ENCODE results near the gene ANKRD55. TPM values are rescaled to one million over a fixed set of nuclear protein-coding genes. Genes with fewer than 3 reads are reported as not detected.
A peak's percentile ranks its signal among the peaks of the same experiment; 100 is the strongest.
"Not testable (repeated sequence)": the region's sequence is repeated elsewhere in the genome, so short reads cannot be mapped to it uniquely, and the experiment has no call there.

The ANKRD55 gene
- total RNA-seq, 1 donor from 2014 or later, result 2.0 TPM

DNA sequence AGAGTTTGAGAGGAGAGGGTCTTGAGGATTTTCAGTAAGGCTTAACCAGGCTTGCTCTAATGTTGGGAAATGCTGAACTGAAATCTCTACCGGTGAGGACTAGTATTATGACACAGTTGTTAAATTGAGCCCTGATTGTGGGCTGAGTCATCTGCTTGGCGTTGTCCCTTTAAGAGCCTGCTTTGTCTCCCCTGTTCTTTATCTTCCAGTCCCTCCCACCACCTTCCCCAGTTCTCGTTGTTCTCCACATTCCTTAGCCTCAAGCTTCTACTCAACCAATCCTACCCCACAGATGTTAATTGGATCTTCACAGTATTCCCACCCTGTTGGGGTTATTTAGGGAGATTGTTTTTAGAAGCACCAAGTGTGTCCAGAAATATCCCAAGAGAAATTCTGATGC lies 57.6 kb downstream of the ANKRD55 start:
- DNase-seq (ENCODE audit: low spot score in 2 of 2) (no peak), FAIRE-seq (no peak)

DNA sequence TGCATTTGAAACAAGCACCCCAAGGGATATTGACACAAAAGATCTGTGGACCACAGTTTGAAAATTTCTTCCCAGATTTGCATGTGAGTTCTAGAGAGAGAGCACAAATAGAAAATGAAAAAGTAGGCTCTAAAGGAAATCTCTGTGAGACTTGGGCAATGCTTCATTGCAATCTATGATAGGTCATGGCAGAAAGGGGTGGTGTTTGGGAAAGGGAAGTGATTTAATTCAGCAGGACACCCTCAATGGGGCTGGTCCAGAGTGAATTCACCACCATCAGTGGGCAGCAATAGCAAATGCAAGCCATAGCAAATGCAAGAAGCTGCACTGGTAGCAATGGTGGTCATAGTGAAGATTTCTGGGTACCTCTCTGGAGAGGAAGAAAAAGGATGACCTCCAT lies 58.1 kb downstream of the ANKRD55 start:
- no peak for FAIRE-seq
- no peak for DNase-seq (ENCODE audit: low spot score in 2 of 2)

DNA sequence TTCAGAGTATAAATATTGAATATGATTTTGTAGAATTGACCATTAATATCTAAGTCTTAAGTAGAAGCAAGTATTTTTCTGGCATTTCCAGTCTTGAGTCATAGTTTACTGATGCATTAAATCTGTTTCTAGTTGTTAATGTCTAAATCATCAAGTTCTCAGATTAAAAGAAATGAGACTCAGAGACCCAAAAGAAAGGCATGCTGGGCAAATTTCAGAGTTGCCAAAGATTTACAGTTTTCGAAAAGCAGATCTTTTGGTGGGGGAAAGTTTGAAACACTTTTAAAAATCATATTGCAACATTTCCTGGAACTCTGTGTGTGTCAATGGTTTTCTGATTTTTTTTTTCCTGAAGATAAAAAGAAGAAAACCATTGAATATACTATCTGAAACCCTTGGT lies 60.9 kb downstream of the ANKRD55 start:
- FAIRE-seq (no peak), DNase-seq (ENCODE audit: low spot score in 2 of 2) (no peak)

DNA sequence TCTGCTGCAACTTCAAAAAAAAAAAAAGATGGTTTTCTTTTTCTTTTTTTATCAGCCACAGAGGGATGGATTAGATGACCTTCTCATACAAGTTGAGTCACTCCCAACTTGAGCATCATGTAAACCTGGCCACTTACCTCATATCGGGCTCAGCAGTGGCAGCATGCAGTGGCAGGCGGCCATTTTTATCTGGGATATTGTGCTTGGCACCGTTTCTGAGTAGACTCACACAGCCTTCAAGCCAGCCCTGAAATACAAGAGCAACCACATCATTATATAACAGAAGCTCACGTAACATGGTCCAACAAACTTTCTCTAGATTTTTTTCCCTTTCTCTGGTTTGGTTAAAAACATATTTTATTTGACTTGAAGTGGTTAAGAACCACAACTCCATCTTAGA lies 62.6 kb downstream of the ANKRD55 start:
- DNase-seq (ENCODE audit: low spot score in 2 of 2), result no peak
- FAIRE-seq, result no peak

DNA sequence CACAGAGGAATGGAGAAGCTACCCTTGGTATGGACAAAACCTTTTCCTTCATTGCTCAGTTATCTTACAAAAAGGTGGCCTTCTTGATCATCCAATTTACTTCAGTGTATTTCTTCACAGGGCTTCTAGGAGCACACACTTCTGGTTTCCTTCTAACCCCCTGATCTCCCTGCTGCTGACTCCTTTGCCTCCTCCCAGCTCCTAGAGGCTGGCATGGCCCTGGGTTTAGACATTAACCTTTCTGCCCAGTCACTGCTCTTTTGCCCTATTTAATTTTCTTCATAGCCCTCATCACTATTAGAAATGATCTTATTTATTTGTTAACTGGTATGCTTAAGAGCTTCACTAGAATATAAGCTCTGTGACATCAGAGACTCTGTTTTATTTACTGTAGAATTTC lies 63.2 kb downstream of the ANKRD55 start:
- DNase-seq (ENCODE audit: low spot score in 2 of 2) (no peak), FAIRE-seq (no peak)

DNA sequence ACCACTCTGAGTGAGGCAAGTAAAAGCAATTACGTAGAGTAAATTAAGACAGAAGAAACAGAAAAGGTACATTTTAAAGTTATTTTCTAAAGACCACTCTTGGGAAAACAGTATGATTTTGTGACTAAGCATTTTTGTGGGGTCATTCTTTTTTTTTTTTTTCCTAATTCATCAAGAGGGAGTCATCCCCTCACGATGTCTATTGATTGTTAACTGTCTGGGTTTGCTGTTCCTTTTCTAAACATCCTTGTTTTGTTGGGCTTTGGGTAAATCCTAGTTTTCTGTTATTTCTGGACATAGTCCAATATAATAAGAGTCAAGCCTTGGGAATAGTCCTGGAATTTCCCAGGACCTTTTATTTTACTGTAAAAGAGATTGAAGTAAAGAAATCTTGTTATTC lies 63.8 kb downstream of the ANKRD55 start:
- DNase-seq (ENCODE audit: low spot score in 2 of 2), result no peak
- no peak for FAIRE-seq

DNA sequence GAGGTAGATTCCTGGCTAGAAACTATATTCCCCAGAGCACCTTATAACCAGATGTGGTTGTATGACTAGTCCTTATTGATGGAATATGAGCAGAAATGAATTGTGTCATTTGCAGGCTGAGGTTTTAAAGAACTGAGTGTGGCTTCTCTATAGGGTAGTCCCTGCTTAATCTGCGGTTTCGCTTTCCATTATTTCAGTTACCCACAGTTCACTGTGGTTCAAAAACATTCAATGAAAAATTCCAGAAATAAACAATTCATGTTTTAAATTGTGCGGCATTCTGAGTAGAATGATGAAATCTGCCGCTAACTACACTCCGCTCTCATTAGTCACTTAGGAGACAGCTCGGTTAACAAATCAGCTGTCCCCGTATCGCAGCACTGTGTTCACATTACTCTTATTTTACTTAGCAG lies 65.1 kb downstream of the ANKRD55 start:
- DNase-seq (ENCODE audit: low spot score in 2 of 2) (no peak), FAIRE-seq (no peak)

DNA sequence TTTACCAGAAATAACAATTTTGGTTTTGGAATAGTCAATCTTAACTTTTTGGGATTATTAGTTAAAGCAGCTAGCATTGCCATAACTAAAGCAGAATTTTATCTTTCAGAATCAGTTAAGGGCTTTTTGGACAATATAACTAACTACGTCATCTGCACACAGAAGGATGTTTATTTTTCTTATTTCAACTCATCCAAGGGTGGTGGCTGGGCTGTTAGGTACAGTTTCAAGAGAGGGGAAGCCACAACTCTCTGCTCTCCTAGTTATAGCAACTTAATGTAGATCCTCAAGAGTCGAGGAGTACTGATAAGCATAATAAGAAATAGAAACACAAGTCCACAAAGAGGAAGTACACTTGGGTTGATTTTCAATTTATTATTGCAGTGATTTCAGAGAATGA lies 65.6 kb downstream of the ANKRD55 start:
- FAIRE-seq, result no peak
- no peak for DNase-seq (ENCODE audit: low spot score in 2 of 2)

DNA sequence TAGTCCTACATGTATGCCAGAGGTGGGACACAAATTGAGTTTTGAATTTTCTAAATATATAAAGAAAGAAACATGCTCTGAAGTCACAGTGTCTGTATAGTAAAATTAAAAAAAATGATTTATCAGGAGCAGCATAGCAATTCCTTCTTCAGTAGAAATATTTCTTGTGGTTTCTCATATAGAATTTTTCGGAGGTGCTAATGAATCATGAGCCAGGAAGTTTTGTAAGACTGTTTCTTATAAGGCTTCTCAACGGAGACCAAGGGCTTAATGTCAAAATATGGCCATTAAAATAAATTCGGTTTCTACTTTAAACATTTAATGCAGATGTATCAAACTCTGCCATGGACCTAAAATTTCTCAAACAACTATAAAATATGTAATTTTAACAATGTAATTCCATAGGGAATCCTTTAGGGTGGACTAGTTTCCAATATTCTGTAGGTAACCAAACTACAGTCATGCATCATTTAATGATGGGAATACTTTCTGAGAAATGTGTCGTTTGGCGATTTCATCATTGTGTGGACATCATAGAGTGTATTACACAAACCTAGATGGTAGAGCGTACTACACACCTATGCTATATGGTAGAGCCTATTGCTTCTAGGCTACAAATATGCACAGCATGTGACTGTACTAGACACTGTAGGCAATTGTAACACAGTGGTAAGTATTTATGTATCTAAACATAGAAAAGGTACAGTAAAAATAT lies 66.3 kb downstream of the ANKRD55 start:
- DNase-seq (ENCODE audit: low spot score in 2 of 2), result no peak
- no peak for FAIRE-seq

DNA sequence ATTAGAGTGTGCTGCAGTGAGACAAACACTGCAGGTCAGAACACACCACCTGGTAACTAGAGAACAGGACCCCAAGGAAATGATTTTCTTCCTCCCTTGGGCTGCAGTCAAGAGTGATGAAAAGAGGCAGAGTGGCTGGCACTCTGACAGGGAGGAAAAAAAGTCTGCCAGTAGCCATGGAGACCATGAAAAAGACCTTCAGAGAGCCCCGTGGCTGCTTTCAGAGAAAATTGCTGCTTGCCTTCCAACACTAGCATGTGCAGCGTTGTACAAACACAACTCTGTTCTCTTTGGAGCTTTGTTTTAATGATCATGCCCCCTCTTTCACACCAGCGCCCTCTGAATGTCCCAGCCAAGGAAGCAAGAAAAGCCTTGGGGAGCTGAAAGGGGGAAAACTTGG lies 68.8 kb downstream of the ANKRD55 start:
- FAIRE-seq, result no peak
- DNase-seq (ENCODE audit: low spot score in 2 of 2), result peak; percentile 24 to 27

DNA sequence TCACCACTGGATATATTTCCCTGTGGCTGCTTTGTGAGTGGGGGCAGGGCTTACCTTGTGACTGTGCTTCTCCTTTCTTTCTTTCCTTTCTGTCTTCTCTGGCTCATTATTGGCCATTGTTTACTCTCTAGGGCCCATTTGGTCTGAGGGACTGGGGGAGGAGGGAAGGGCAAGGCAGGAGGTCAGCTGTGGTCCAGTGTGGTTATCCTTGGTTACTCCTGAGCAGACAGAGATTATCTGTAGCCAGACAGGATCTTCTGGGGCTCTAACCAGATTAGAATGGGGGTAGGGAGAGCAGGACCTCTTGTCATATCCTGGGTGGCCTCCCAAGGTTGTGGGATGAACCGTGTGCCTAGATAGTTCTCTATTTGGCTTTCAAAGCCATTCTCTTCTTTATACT lies 71.2 kb downstream of the ANKRD55 start:
- DNase-seq (ENCODE audit: low spot score in 2 of 2) (no peak), FAIRE-seq (no peak)

DNA sequence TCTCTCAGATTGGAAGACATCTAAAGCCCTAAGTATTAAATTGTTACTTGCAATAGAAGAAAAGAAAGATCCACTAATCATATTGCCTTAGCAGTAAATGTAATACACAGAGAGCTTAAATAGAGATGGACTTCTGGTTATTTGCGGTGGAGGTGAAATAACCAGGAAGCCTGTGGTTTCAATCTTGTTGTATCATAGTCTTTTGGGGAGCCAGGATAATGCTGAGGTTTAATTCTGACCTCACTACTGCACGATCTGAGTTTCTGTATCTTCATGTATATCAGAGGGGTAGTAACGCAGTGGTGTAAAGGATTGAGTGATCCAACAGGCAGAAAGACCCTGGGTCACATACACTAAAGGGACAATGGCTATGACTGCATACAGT lies 71.7 kb downstream of the ANKRD55 start:
- FAIRE-seq (no peak), DNase-seq (ENCODE audit: low spot score in 2 of 2) (no peak)

DNA sequence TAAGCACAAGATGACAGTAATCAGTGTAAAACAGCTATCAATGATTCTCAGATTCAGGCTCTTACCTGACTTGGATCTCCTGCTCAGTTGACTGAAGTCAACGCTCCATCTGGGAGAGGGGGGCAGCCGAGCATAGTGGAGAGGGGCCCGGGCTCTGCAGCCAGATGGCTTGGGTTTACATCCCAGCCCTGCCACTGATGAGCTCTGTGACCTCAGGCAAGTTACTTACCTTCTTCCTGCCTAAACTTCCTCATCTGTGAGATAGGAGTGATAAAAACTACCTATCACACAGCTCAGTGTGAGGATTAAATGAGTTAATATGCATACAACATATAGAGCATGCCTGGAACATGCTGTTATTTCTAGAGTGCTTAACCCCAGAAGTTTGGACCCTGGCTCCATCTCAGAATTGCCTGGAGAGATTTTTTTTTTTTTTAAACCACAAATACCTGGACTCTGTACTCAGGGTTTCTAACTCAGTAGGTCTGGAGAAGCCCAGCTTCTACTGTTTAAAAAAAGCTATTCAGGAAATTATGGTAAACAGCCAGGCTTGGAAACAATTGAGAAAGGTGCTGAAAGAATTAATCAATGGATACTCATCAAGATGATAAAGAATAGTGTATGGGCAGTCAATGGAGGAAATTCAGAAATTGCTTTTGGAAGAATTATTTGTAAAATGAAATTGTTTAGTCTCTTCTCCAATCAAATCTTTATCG lies 72.2 kb downstream of the ANKRD55 start:
- FAIRE-seq (no peak), DNase-seq (ENCODE audit: low spot score in 2 of 2) (no peak)

DNA sequence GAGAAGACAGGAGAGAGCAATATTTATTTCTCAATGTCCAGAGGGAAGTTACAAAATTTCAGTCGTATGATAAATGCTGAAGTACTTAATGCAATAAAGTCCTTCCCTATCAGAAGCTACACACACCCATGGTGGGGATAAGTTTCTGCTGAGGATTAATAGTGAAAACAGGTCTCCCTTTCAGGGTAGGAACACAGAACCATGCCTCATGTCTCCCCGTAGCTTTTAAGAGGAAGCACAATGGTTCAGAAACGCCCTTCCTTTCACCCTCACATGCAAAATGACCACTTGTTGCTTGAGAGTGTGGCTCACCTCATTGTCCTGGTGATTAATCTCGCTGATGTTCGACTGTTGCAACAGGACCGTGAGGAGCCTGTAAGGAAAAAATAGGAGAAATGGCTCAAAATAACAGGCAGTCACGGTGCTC lies 73.6 kb downstream of the ANKRD55 start:
- no peak for FAIRE-seq

DNA sequence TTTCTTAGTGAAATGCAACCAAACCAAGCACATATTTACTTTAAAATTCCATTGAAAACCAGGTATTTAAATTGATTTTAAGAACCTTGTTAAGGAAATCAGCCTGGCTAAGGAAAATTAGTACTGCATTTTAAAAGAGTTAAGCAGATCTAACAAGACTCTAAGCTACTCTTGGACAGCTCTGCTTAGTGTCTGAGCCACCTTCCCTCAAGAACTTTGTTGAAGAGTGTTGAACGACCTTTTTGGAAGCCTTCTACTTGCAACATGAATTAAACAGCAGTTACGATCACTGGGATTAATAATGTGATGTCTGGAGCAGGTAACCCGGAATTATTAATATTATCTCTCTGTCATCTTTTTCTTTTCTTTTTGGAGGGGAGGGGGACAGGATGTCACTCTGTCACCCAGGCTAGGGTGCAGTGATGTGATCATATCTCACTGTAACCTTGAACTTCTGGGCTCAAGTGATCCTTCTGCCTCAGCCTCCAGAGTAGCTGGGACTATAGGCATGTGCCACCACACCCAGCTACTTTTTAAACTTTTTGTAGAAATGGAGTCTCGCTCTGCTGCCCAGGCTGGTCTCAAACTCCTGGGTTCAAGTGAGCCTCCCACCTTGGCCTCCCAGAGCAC lies 74.7 kb downstream of the ANKRD55 start:
- no peak for DNase-seq (ENCODE audit: low spot score in 2 of 2)
- FAIRE-seq, result no peak

More for the DNA sequence above, 73.6 kb downstream of the ANKRD55 start:
- DNase-seq (ENCODE audit: low spot score in 2 of 2), result no peak

DNA sequence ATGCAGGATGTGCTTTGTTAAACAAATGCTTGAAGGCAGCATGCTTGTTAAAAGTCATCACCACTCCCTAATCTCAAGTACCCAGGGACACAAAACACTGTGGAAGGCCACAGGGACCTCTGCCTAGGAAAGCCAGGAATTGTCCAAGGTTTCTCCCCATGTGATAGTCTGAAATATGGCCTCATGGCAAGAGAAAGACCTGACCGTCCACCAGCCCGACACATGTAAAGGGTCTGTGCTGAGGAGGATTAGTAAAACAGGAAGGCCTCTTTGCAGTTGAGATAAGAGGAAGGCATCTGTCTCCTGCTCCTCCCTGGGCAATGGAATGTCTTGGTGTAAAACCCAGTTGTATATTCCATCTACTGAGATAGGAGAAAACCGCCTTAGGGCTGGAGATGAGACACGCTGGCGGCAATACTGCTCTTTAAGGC lies 75.9 kb downstream of the ANKRD55 start:
- not testable (repeated sequence) for DNase-seq (ENCODE audit: low spot score in 2 of 2)

DNA sequence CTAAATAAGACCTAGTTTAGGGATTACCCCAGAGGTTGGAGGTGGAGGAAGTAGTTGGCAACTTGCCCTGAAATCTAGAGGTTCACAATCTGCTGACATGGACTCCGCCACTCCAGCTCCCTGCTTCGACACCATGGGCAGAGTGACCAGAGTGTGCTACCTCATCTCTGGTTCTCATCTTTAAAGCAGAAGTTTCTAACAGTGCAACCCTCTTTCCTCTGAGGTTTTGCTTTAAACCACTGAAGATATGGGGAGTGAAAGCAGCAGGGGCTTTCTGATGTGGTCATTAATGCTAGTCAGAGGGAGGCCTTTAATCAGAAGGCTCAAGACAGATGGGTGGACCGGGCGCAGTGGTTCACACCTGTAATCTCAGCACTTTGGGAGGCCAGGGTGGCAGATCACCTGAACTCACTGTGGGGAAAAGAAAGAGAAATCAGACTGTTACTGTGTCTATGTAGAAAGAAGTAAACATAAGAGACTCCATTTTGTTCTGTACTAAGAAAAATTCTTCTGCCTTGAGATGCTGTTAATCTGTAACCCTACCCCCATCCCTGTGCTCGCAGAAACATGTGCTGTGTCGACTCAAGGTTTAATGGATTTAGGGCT lies 76.4 kb downstream of the ANKRD55 start:
- DNase-seq (ENCODE audit: low spot score in 2 of 2); FAIRE-seq: not testable (repeated sequence)

More for the DNA sequence above, 75.9 kb downstream of the ANKRD55 start:
- FAIRE-seq, result not testable (repeated sequence)

DNA sequence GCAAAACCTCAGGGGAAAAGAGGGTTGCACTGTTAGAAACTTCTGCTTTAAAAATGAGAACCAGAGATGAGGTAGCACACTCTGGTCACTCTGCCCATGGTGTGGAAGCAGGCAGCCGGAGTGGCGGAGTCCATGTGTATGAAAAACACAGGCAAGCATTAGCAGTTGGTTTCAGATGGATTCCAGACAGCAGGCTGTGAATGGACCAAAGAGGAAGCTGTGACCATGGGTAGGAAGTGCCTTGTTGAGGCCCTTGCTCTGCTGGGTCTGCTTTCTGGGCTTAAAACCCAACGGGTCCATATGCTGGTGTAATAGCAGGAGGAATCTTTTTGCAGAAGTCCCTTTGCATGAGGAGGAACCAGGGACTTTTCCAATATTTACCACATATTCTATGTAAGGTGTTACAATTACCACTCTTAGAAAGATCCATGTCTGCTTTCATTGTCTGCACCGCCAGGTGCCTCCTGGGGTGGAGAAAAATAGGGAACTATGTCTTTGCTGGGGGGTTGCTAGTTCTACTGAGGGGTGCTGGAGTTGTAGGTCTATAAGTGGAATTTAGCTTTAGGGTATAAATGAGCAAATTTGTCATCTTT lies 77.0 kb downstream of the ANKRD55 start:
- FAIRE-seq, result no peak

DNA sequence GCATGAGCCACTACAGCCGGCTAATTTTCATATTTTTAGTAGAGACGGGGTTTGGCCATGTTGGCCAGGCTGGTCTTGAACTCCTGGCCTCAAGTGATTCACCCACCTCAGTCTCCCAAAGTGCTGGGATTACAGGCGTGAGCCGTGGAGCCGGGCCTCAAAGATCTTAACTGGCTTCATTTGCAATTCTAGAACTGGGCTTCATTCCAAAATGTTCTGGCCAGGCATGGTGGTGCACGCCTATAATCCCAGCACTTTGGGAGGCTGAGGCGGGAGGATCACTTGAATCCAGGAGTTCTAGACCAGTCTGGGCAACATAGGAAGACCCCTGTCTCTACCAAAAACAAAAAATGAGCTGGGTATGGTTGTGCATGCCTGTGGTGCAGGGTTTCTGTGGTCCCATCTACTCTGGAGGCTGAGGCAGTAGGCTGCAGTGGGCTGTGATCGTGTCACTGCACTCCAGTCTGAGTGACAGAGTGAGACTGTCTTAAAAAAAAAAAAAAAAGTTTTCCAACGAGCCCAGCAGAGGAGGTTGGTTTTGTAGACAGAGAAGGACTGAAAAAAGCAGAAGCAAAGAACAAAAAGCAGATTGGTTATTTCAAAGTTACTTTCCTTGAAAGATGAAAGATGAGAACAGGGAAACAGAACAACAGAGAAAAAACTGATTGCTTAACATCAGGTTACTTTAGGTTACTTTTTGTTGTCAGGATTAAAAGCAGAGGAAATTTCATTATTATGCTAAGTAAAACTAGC lies 78.2 kb downstream of the ANKRD55 start:
- DNase-seq (ENCODE audit: low spot score in 2 of 2) (no peak), FAIRE-seq (no peak)

More for the DNA sequence above, 77.0 kb downstream of the ANKRD55 start:
- DNase-seq (ENCODE audit: low spot score in 2 of 2), result no peak

DNA sequence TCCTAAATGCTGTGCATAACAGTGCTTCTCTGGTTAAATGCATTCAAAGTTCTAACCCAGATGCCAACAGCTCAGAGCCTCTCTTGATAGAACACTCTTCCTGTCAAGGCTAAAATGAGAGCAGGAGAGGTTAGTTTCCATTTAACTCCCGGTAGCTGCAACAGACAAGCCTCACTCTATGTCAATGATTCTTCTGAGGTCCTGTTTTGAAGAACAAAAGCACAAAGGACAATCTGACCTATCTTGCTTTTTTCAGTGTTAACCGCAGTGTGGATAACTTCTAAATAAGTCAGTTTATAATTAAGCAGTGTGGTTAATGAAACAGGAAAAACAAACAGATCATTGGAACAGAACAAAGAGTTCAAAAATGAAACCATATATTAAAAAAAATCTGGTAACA lies 80.7 kb downstream of the ANKRD55 start:
- no peak for DNase-seq (ENCODE audit: low spot score in 2 of 2)
- FAIRE-seq, result no peak

All from frontal cortex (tissue), 4 donors.